ENCODE results near the gene UPB1. TPM values are rescaled to one million over a fixed set of nuclear protein-coding genes. Genes with fewer than 3 reads are reported as not detected.
"Not testable (repeated sequence)": the region's sequence is repeated elsewhere in the genome, so short reads cannot be mapped to it uniquely, and the experiment has no call there.

The UPB1 gene
- total RNA-seq, 2 donors from 2014 or later, result 1.5 TPM; not detected in 1

GRCh38 chr22:24548812-24549211 is 53.7 kb downstream of the UPB1 start:
- no peak overlapping the region for H3K27ac Mint-ChIP-seq
- peaks cover 92% of the 10 kb centered on the region for H3K36me3 Mint-ChIP-seq (ENCODE audit: low read depth)
- peaks cover 21% of the 10 kb centered on the region for H3K4me1 Mint-ChIP-seq
- H3K9me3 Mint-ChIP-seq, result no peaks in the 10 kb centered on the region
- ATAC-seq (replicated peaks), result no peak
- no peak overlapping the region for H3K4me3 Mint-ChIP-seq
- no peaks in the 10 kb centered on the region for H3K27me3 Mint-ChIP-seq

DNA sequence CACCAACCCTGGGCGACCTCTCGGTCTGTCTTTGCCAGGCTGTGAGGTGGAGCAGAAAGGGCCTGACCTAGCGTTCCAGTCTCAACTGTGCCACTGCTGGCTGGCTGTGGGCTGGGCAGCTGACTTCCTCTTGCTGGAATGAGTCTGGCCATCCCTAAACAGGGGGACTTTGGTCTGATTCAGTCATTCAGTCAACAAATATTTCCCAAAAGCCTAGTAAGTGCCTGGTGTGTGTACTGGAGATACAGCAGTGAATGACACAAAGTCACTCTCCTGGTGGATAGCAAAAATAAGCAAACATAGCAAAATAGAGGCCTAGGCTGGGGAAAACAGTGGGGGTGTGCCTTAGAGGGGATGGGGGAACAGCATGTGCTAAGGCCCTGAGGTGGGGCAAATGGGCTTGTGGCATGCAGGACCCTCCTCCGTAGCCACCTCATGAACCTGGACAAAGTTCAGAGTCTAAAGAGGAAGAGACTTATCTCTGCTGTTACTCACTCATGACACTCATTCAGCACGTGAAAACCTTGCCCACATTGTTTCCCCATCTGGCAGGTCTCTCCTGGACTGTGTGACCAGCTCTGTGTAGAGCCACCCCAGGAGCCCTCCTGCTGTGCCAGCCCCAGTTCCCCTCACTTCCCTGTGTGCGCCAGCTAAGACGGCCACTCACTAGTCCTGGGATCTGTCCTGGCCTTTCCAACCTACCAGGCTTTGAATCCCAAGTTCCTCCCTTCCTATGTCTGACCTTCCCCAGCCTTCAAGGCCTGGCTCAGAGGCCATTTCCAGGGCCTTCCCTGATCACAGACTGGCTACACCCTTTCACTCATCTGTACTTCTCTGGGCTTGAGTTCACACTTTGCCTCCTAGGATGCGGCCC is 55.1 kb downstream of the UPB1 start:
- Mint-ChIP-seq H3K36me3 (ENCODE audit: low read depth) (peaks cover 85% of the 10 kb centered on the region), H3K27me3 (no peaks in the 10 kb centered on the region), H3K9me3 (no peaks in the 10 kb centered on the region), H3K4me3 (no peak overlapping the region), H3K4me1 (peaks cover 26% of the 10 kb centered on the region), H3K27ac (peak overlapping the region; percentile 28)
- ATAC-seq (replicated peaks), result no peak

GRCh38 chr22:24550902-24551435 is 55.8 kb downstream of the UPB1 start:
- H3K27me3 Mint-ChIP-seq, result no peaks in the 10 kb centered on the region
- peak overlapping the region; percentile 28 for H3K27ac Mint-ChIP-seq
- no peaks in the 10 kb centered on the region for H3K9me3 Mint-ChIP-seq
- peaks cover 26% of the 10 kb centered on the region for H3K4me1 Mint-ChIP-seq
- H3K36me3 Mint-ChIP-seq (ENCODE audit: low read depth), result peaks cover 85% of the 10 kb centered on the region
- H3K4me3 Mint-ChIP-seq, result no peak overlapping the region
- no peak for ATAC-seq (replicated peaks)

DNA sequence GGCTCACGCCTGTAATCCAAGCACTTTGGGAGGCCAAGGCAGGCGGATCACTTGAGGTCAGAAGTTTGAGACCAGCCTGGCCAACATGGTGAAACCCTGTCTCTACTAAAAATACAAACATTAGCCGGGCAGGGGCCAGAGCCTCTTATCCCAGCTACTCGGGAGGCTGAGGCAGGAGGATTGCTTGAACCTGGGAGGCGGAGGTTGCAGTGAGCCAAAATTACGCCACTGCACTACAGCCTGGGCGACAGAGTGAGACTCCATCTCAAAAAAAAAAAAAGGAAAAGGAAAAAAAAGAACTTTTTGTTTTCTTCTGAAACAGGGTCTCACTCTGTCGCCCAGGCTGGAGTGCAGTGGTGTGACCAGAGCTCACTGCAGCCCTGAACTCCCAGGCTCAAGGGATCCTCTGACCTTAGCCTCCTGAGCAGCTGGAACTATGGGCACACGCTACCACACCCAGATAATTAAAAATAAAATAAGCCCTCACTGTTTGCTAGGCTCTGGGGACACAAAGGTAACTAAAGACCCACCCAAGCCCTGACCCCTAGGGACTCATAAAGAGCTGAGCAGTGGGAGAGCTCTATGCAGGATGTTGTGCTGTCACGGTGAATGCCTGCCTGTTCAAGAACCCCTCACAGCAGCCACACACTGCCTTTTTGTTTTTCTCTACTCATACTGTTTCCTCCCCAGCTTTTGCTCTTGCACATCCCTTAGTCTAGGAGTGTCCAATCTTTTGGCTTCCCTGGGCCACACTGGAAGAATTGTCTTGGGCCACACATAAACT is 57.6 kb downstream of the UPB1 start:
- not testable (repeated sequence) for H3K9me3 Mint-ChIP-seq; ATAC-seq (replicated peaks); H3K27me3 Mint-ChIP-seq
- Mint-ChIP-seq H3K36me3 (ENCODE audit: low read depth) (peaks cover 85% of the 10 kb centered on the region), H3K4me3 (peak overlapping the region; percentile 95), H3K4me1 (peaks cover 32% of the 10 kb centered on the region), H3K27ac (peak overlapping the region; percentile 91)

- Mint-ChIP-seq H3K36me3 (ENCODE audit: low read depth) (peaks cover 85% of the 10 kb centered on the region), H3K9me3 (no peaks in the 10 kb centered on the region), H3K4me1 (peaks cover 43% of the 10 kb centered on the region), H3K4me3 (peak overlapping the region; percentile 95), H3K27ac (peak overlapping the region; percentile 91), H3K27me3 (no peaks in the 10 kb centered on the region)
- ATAC-seq (replicated peaks), result no peak
Observed at GRCh38 chr22:24553597-24554312, 58.6 kb downstream of the UPB1 start.

DNA sequence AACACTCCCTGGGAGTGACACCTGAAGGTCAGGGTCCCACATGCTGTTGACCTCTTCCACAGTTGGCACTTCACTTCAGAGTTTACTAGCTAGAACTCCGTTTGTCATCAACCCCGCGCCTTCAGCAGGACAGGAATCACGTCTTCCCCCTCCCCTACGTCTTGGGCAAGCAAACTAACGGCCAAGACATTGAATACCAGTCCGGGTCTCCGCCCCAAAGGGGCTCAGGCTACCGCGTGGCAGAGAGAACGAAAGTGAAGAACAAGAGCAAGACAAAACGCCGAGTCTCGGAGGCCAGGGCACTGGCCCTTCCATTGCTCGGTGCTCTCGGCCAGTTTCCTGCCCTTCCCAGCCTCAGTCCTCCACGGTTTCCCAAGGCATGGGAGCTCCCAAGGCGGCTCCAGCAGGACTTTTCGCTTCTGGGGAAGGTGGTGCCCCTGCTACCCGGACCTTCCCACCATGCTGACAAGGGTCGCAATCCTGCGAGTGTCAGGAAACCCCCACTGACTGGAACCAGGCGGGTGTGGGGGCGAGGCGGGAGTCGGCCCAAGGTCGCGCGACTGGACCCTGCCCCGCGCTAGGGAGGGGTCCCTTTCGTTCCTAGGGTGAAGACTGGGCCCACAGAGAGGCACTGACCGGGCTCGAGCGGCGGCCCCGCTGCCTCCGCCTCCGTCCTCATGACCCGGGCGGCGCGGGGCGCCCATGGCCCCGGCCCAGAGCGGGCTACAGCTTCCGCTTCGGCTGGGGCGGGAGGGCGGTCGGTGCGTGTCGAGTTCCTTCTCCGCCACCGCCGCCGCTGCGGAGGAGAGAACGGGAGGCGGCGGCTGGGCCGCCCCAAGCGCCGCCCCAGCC is 59.4 kb downstream of the UPB1 start, which contains the start of gene GUCD1:
Gene GUCD1 (minus strand): TSS at position 826 of the 852 bp plus-strand sequence. CDS start 147 bp downstream, at position 679.
- peak within 1 kb of the TSS; percentile 95 for H3K27ac Mint-ChIP-seq
- H3K9me3 Mint-ChIP-seq, result no peaks in the 10 kb centered on the region
- peaks cover 86% of the 10 kb centered on the region for H3K36me3 Mint-ChIP-seq (ENCODE audit: low read depth)
- H3K4me1 Mint-ChIP-seq, result peaks cover 43% of the 10 kb centered on the region
- H3K27me3 Mint-ChIP-seq, result no peaks in the 10 kb centered on the region
- ATAC-seq (replicated peaks), result no peak
- H3K4me3 Mint-ChIP-seq, result peak within 1 kb of the TSS; percentile 95

DNA sequence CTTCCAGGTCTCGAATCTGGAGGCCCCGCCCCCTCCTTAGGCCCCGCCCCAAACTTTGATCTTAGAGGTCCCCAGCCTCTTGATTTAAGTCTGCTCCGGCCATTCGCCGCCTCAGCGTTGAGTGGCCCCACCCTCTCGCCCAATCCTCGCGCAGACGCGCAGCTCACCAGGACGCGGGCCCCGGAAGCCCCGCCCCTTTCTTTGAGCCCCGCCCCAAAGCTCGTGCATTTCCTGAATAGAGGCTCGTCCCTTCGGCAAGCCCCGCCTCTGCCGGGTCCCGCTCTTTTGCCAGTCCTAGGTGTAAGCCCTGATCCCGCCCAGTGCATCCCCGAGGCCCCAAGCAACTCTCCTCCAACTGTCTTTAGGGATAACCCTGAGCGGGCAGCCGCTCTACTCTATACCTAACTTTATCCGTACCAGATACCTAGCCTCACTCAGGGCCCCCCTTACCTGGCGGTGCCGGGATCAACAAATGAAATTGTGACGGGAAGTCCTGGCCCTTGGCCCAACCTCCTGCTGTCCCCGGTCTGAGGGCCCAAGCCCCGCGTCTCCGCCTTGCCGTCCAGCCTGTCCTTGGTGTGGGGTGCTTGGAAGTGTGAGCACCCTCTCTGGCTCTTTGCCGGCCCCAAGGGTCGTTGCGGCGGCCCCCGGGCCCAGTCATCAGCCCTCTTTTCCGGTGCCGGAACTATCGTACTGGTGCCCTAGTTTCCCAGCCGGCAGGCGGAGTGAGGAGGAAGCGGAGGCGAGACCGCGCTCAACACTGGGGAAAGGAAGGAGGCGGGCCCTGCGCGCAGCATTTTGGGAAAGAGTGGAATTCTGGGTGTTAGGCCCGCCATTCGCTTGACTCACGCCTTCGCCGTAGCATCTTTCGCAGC is 60.3 kb downstream of the UPB1 start, which contains the start of gene SNRPD3:
Gene SNRPD3 (plus strand): TSS at position 835 of the 875 bp plus-strand sequence. CDS start 1,676 bp downstream, outside the sequence.
- Mint-ChIP-seq H3K27me3 (no peaks in the 10 kb centered on the region), H3K9me3 (no peaks in the 10 kb centered on the region), H3K4me3 (peak within 1 kb of the TSS; percentile 95), H3K4me1 (peaks cover 43% of the 10 kb centered on the region), H3K27ac (peak within 1 kb of the TSS; percentile 95), H3K36me3 (ENCODE audit: low read depth) (peaks cover 89% of the 10 kb centered on the region)
- ATAC-seq (replicated peaks), result peak; percentile 90

DNA sequence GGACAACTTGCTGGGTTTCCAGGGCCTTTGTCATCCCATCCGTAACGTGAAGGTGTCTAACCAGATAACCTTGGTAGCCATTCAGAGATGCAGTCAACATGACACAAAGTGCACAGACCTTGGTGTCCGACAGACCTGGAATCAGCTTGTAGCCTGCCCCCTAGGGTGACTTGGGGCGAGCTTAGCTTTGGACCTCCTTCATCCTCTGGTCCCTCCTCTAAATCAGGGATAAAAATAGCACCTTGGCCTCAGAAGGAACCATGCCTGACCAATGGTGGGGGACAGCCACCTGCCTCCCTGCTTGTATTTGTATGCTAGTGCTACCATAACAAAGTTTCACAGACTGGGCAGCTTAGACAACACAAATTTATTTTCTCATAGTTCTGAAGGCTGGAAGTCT is 64.3 kb downstream of the UPB1 start:
- no peak for ATAC-seq (replicated peaks)
- H3K36me3 Mint-ChIP-seq (ENCODE audit: low read depth), result peaks cover 96% of the 10 kb centered on the region
- no peaks in the 10 kb centered on the region for H3K27me3 Mint-ChIP-seq
- H3K9me3 Mint-ChIP-seq, result no peaks in the 10 kb centered on the region
- no peak overlapping the region for H3K4me3 Mint-ChIP-seq
- H3K27ac Mint-ChIP-seq, result peak overlapping the region; percentile 4
- peaks cover 28% of the 10 kb centered on the region for H3K4me1 Mint-ChIP-seq

- Mint-ChIP-seq H3K27ac (no peak overlapping the region), H3K36me3 (ENCODE audit: low read depth) (peaks cover 100% of the 10 kb centered on the region), H3K27me3 (no peaks in the 10 kb centered on the region), H3K4me1 (peaks cover 17% of the 10 kb centered on the region), H3K9me3 (no peaks in the 10 kb centered on the region), H3K4me3 (no peak overlapping the region)
- ATAC-seq (replicated peaks), result no peak
Observed at GRCh38 chr22:24563246-24563645, 68.1 kb downstream of the UPB1 start.

- no peaks in the 10 kb centered on the region for H3K27me3 Mint-ChIP-seq
- ATAC-seq (replicated peaks), result no peak
- peak overlapping the region; percentile 67 for H3K27ac Mint-ChIP-seq
- no peak overlapping the region for H3K4me3 Mint-ChIP-seq
- peaks cover 98% of the 10 kb centered on the region for H3K36me3 Mint-ChIP-seq (ENCODE audit: low read depth)
- H3K4me1 Mint-ChIP-seq, result peaks cover 11% of the 10 kb centered on the region
- H3K9me3 Mint-ChIP-seq, result no peaks in the 10 kb centered on the region
Observed at GRCh38 chr22:24564376-24565058, 69.4 kb downstream of the UPB1 start.

- peaks cover 98% of the 10 kb centered on the region for H3K36me3 Mint-ChIP-seq (ENCODE audit: low read depth)
- H3K4me3 Mint-ChIP-seq, result no peak overlapping the region
- H3K9me3 Mint-ChIP-seq, result no peaks in the 10 kb centered on the region
- no peak overlapping the region for H3K27ac Mint-ChIP-seq
- H3K27me3 Mint-ChIP-seq, result no peaks in the 10 kb centered on the region
- no peak for ATAC-seq (replicated peaks)
- H3K4me1 Mint-ChIP-seq, result peaks cover 11% of the 10 kb centered on the region
Observed at GRCh38 chr22:24565077-24565476, 69.9 kb downstream of the UPB1 start.

DNA sequence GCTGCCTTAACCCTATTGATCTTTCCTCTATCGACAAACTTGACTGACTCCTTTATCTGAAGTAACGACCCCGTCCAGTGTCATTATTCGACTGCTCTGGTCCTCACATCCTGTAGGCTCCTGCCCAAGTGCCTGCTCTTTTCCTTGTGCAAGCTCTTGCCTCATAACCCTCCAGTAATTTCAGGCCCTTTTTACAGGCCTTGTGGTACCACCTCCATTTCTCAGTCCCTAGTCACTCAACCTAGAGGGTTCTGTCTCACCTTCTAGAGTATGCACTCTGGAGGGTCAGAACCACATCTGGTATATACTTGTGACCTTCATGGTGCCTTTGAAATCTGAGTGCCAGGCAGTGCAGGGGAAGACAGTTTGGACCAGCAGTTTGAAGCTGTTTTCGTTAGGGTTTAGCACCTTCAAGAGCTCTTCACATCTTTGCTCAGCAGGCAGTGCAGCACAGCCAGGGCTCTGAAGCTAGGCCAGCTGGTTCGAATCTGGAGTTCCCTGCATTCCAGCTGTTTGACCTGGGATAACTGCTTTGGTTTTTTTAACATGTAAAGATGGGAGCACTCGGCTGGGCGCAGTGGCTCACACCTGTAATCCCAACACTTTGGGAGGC is 71.9 kb downstream of the UPB1 start:
- Mint-ChIP-seq H3K4me3 (no peak overlapping the region), H3K4me1 (peaks cover 7% of the 10 kb centered on the region), H3K9me3 (no peaks in the 10 kb centered on the region), H3K36me3 (ENCODE audit: low read depth) (peaks cover 98% of the 10 kb centered on the region), H3K27ac (no peak overlapping the region), H3K27me3 (no peaks in the 10 kb centered on the region)
- ATAC-seq (replicated peaks), result no peak
